Mesenchymal stem cell (in vitro differentiated cells and primary cell): ENCODE results near the gene RPRM.
"Not testable (repeated sequence)": the region's sequence is repeated elsewhere in the genome, so short reads cannot be mapped to it uniquely, and the experiment has no call there.

Source experiments
- DNase-seq: peaks from one replicate; pipeline ENCODE4 v3.0.0-alpha.2; 2013
- H2AFZ ChIP-seq: one replicate; pipeline ENCODE4 v1.6.1; 2013; ENCODE audit warnings: low read depth, mild to moderate bottlenecking, control low read depth, inconsistent platforms, low read length, moderate library complexity
- H2AK5ac ChIP-seq: 2 replicates; pipeline ENCODE4 v1.6.1; 2013; ENCODE audit warnings: low read length, moderate library complexity, mild to moderate bottlenecking, inconsistent platforms; ENCODE audit not compliant: severe bottlenecking
- H2BK120ac ChIP-seq: one replicate; pipeline ENCODE4 v1.6.1; 2013; ENCODE audit warnings: low read depth, mild to moderate bottlenecking, inconsistent platforms, low read length, moderate library complexity
- H2BK12ac ChIP-seq, 2 experiments: one replicate each; pipeline ENCODE4 v1.6.1; 2013; ENCODE audit warnings: inconsistent platforms in 2 of 2, low read length in 2 of 2, mild to moderate bottlenecking in 2 of 2, moderate library complexity in 2 of 2, control low read depth in 1 of 2
- H2BK15ac ChIP-seq: one replicate; pipeline ENCODE4 v1.6.1; 2013; ENCODE audit warnings: mild to moderate bottlenecking, low read depth, inconsistent platforms; ENCODE audit not compliant: poor library complexity, severe bottlenecking
- H2BK5ac ChIP-seq: 2 replicates; pipeline ENCODE4 v1.6.1; 2013; ENCODE audit warnings: low read depth, mild to moderate bottlenecking, low read length, control low read depth, inconsistent platforms; ENCODE audit not compliant: poor library complexity, severe bottlenecking
- H3K14ac ChIP-seq, 2 experiments: one replicate each; pipeline ENCODE4 v1.6.1; 2013; ENCODE audit warnings: inconsistent platforms in 2 of 2, low read length in 2 of 2, control low read depth in 1 of 2, mild to moderate bottlenecking in 1 of 2, moderate library complexity in 1 of 2
- H3K18ac ChIP-seq, 2 experiments: one replicate each; pipeline ENCODE4 v1.6.1; 2013; ENCODE audit warnings: inconsistent platforms in 2 of 2, low read length in 2 of 2, control low read depth in 1 of 2, low read depth in 1 of 2, mild to moderate bottlenecking in 1 of 2
- H3K23ac ChIP-seq, 2 experiments: one replicate each; pipeline ENCODE4 v1.6.1; 2013; ENCODE audit warnings: inconsistent platforms in 2 of 2, low read length in 2 of 2, mild to moderate bottlenecking in 2 of 2, moderate library complexity in 2 of 2, control low read depth in 1 of 2
- H3K27ac ChIP-seq: 2 replicates; pipeline ENCODE4 v1.5.1; 2013; ENCODE audit warnings: mild to moderate bottlenecking, moderate library complexity, low read length, control low read depth, inconsistent platforms; ENCODE audit not compliant: poor library complexity, severe bottlenecking
- H3K27me3 ChIP-seq, 2 experiments: 2 replicates each; pipeline versions ENCODE4 v1.6.1 to v1.7.0; 2013; ENCODE audit warnings: low read length in 2 of 2, mild to moderate bottlenecking in 2 of 2, moderate library complexity in 2 of 2, control low read depth in 1 of 2, inconsistent platforms in 1 of 2; ENCODE audit not compliant: control insufficient read depth in 1 of 2, insufficient read depth in 1 of 2
- H3K36me3 ChIP-seq, 2 experiments: 2 replicates each; pipeline versions ENCODE4 v1.6.1 to v1.7.0; 2013; ENCODE audit warnings: low read length in 2 of 2, control low read depth in 1 of 2, inconsistent platforms in 1 of 2, low read depth in 1 of 2, mild to moderate bottlenecking in 1 of 2; ENCODE audit not compliant: insufficient read depth in 2 of 2, control insufficient read depth in 1 of 2
- H3K4ac ChIP-seq, 2 experiments: one replicate each; pipeline ENCODE4 v1.6.1; 2013; ENCODE audit warnings: inconsistent platforms in 2 of 2, low read length in 2 of 2, mild to moderate bottlenecking in 2 of 2, moderate library complexity in 2 of 2, control low read depth in 1 of 2, low read depth in 1 of 2
- H3K4me1 ChIP-seq: 2 replicates; pipeline ENCODE4 v1.6.1; 2013; ENCODE audit warnings: low read depth, low read length, control low read depth; ENCODE audit not compliant: control insufficient read depth, insufficient read depth
- H3K4me2 ChIP-seq: 2 replicates; pipeline ENCODE4 v1.6.1; 2013; ENCODE audit warnings: low read length, mild to moderate bottlenecking, inconsistent platforms; ENCODE audit not compliant: poor library complexity, severe bottlenecking
- H3K4me3 ChIP-seq, 2 experiments: 2 replicates each; pipeline versions ENCODE4 v1.5.1 to v1.7.0; 2013; ENCODE audit warnings: low read length in 2 of 2, mild to moderate bottlenecking in 2 of 2, control low read depth in 1 of 2, low read depth in 1 of 2; ENCODE audit not compliant: insufficient read depth in 1 of 2
- H3K79me1 ChIP-seq: replicated peaks from 2 replicates; pipeline ENCODE4 v1.6.1; 2013; ENCODE audit warnings: mild to moderate bottlenecking, control low read depth, low read length, inconsistent platforms; ENCODE audit not compliant: poor library complexity, severe bottlenecking
- H3K9ac ChIP-seq: 2 replicates; pipeline ENCODE4 v1.7.0; 2013; ENCODE audit warnings: mild to moderate bottlenecking, low read length, moderate library complexity
- H3K9me3 ChIP-seq: 2 replicates; pipeline ENCODE4 v1.7.0; 2013; ENCODE audit warnings: mild to moderate bottlenecking, low read length; ENCODE audit not compliant: control insufficient read depth
- H4K8ac ChIP-seq: one replicate; pipeline ENCODE4 v1.6.1; 2013; ENCODE audit warnings: inconsistent platforms, mild to moderate bottlenecking, low read length, moderate library complexity
- H4K91ac ChIP-seq: one replicate; pipeline ENCODE4 v1.6.1; 2013; ENCODE audit warnings: mild to moderate bottlenecking, low read length, inconsistent platforms
- whole genome bisulfite sequencing: methylation state at CpG from one replicate; pipeline ENCODE4 v1.1.7; 2013; ENCODE audit warnings: mixed read lengths; 5-methylcytosine and 5-hydroxymethylcytosine counted together

The RPRM gene

GRCh38 chr2:153509133-153509532 is 30.6 kb upstream of the RPRM start:
- no peak overlapping the region for H4K91ac ChIP-seq
- no peak overlapping the region for H2BK12ac ChIP-seq
- H2AK5ac ChIP-seq, result no peak overlapping the region
- H3K18ac ChIP-seq, result no peak overlapping the region
- H3K4me1 ChIP-seq, result no peaks in the 10 kb centered on the region
- H3K27ac ChIP-seq, result no peak overlapping the region
- no peak overlapping the region for H4K8ac ChIP-seq
- H2BK5ac ChIP-seq, result no peak overlapping the region
- H3K4me2 ChIP-seq, result no peak overlapping the region
- peaks cover 13% of the 10 kb centered on the region for H3K9me3 ChIP-seq
- no peaks in the 10 kb centered on the region for H3K36me3 ChIP-seq
- WGBS, result 69% methylated on average over 8 of the region's 15 CpGs
- H3K23ac ChIP-seq, result no peak overlapping the region
- DNase-seq, result no peak
- no peak overlapping the region for H2AFZ ChIP-seq
- H3K9ac ChIP-seq, result no peak overlapping the region
- H3K4ac ChIP-seq, result no peak overlapping the region
- no peaks in the 10 kb centered on the region for H3K27me3 ChIP-seq
- no peak overlapping the region for H2BK15ac ChIP-seq
- H3K79me1 ChIP-seq, result no peaks in the 10 kb centered on the region
- H3K14ac ChIP-seq, result no peak overlapping the region
- no peak overlapping the region for H3K4me3 ChIP-seq
- H2BK120ac ChIP-seq, result no peak overlapping the region

DNA sequence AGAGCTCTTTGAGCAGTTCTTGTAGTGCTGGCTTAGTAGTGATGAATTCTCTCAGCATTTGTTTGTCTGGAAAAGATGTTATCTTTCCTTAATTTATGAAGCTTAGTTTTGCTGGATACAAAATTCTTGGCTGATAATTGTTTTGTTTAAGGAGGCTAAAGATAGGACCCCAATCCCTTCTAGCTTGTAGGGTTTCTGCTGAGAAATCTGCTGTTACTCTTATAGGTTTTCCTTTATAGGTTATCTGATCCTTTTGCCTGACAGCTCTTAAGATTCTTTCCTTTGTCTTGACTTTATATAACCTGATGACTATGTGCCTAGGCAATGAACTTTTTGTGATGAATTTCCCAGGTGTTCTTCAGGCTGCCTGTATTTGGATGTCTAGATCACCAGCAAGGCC is 27.9 kb upstream of the RPRM start:
- H3K4me3 ChIP-seq, H3K14ac ChIP-seq, H2AK5ac ChIP-seq, H3K27ac ChIP-seq, H3K23ac ChIP-seq, H3K27me3 ChIP-seq, H2BK12ac ChIP-seq, H3K18ac ChIP-seq, H2BK15ac ChIP-seq, H4K8ac ChIP-seq, H3K36me3 ChIP-seq, H3K4ac ChIP-seq, H3K79me1 ChIP-seq, DNase-seq, H3K4me1 ChIP-seq, H4K91ac ChIP-seq, H2BK120ac ChIP-seq, H3K4me2 ChIP-seq, H2BK5ac ChIP-seq, H3K9ac ChIP-seq, H2AFZ ChIP-seq: not testable (repeated sequence)
- H3K9me3 ChIP-seq, result peaks cover 13% of the 10 kb centered on the region

GRCh38 chr2:153499439-153499838 is 20.9 kb upstream of the RPRM start:
- H3K27ac ChIP-seq, result no peak overlapping the region
- H2BK15ac ChIP-seq, result no peak overlapping the region
- no peak for DNase-seq
- no peak overlapping the region for H4K91ac ChIP-seq
- no peak overlapping the region for H3K14ac ChIP-seq
- no peak overlapping the region for H3K23ac ChIP-seq
- no peak overlapping the region for H2AFZ ChIP-seq
- no peak overlapping the region for H3K4me2 ChIP-seq
- no peak overlapping the region for H3K18ac ChIP-seq
- no peak overlapping the region for H3K4ac ChIP-seq
- H2AK5ac ChIP-seq, result no peak overlapping the region
- H3K4me1 ChIP-seq, result no peaks in the 10 kb centered on the region
- no peaks in the 10 kb centered on the region for H3K79me1 ChIP-seq
- H4K8ac ChIP-seq, result no peak overlapping the region
- no peaks in the 10 kb centered on the region for H3K9me3 ChIP-seq
- H3K27me3 ChIP-seq, result no peaks in the 10 kb centered on the region
- WGBS, result 78% methylated on average over 5 of the region's 5 CpGs
- no peaks in the 10 kb centered on the region for H3K36me3 ChIP-seq
- H2BK12ac ChIP-seq, result no peak overlapping the region
- no peak overlapping the region for H3K9ac ChIP-seq
- H2BK5ac ChIP-seq, result no peak overlapping the region
- no peak overlapping the region for H3K4me3 ChIP-seq
- no peak overlapping the region for H2BK120ac ChIP-seq

GRCh38 chr2:153497938-153498629 is 19.5 kb upstream of the RPRM start:
- no peak overlapping the region for H2BK15ac ChIP-seq
- no peaks in the 10 kb centered on the region for H3K27me3 ChIP-seq
- H3K27ac ChIP-seq, result no peak overlapping the region
- no peak overlapping the region for H3K4ac ChIP-seq
- no peak overlapping the region for H2BK120ac ChIP-seq
- no peak overlapping the region for H4K8ac ChIP-seq
- H3K9ac ChIP-seq, result no peak overlapping the region
- no peak overlapping the region for H3K14ac ChIP-seq
- H3K36me3 ChIP-seq, result no peaks in the 10 kb centered on the region
- H3K18ac ChIP-seq, result no peak overlapping the region
- no peak overlapping the region for H2AK5ac ChIP-seq
- no peak overlapping the region for H3K4me2 ChIP-seq
- H3K4me3 ChIP-seq, result no peak overlapping the region
- no peaks in the 10 kb centered on the region for H3K9me3 ChIP-seq
- no peak overlapping the region for H2BK12ac ChIP-seq
- no peak overlapping the region for H2BK5ac ChIP-seq
- WGBS, result 94% methylated on average over 13 of the region's 14 CpGs
- no peaks in the 10 kb centered on the region for H3K79me1 ChIP-seq
- H3K23ac ChIP-seq, result no peak overlapping the region
- H4K91ac ChIP-seq, result no peak overlapping the region
- H2AFZ ChIP-seq, result no peak overlapping the region
- no peaks in the 10 kb centered on the region for H3K4me1 ChIP-seq
- DNase-seq, result no peak
